B cell (primary cell): ENCODE data around the gene KCNAB3. TPM values are rescaled to one million over a fixed set of nuclear protein-coding genes. Genes with fewer than 3 reads are reported as not detected.
A peak's percentile ranks its signal among the peaks of the same experiment; 100 is the strongest.

Source experiments
- ATAC-seq: fragments of 200-7000 bp; cut with Tn5 transposase; one replicate; pipeline ENCODE4 v1.10.0; 2021; ENCODE audit warnings: low read depth, mild to moderate bottlenecking, moderate number of reproducible peaks, moderate library complexity
- CTCF ChIA-PET: fragments of 350-600 bp; sonication (Branson Sonifier 250); formaldehyde crosslinking; loops from one replicate; lab custom pipeline; 2021; ENCODE audit warnings: antibody characterized with exemption, inconsistent platforms; lab: Charles Lee
- POLR2A ChIA-PET: fragments of 350-600 bp; sonication (Branson Sonifier 250); formaldehyde crosslinking; loops from one replicate; lab custom pipeline; 2021; ENCODE audit warnings: antibody characterized with exemption; lab: Charles Lee
- DNase-seq: peaks from one replicate; pipeline ENCODE4 v3.0.0; 2013
- H2AFZ ChIP-seq: 2 replicates; pipeline ENCODE4 v1.6.1; 2012; ENCODE audit warnings: mild to moderate bottlenecking, low read depth, low read length; ENCODE audit not compliant: insufficient read depth, poor library complexity, severe bottlenecking
- H3K27ac ChIP-seq, 2 donors: 1 replicate in 1 of 2; 2 replicates in 1 of 2; pipeline ENCODE4 v1.5.1; 2012 to 2013; ENCODE audit warnings: low read length in 2 of 2, mild to moderate bottlenecking in 2 of 2, moderate library complexity in 1 of 2
- H3K27me3 ChIP-seq, 4 experiments: fragments of 200-600 bp in 1 of 4; sonication (generic) in 1 of 4; replicated peaks in 1 of 4; 1 replicate in 2 of 4; 2 replicates in 2 of 4; pipeline versions ENCODE4 v1.6.1 to v1.7.0; 2013 to 2016; ENCODE audit warnings: low read length in 3 of 4, mild to moderate bottlenecking in 2 of 4, mixed read lengths in 1 of 4, moderate library complexity in 1 of 4; ENCODE audit not compliant: insufficient read depth in 4 of 4, control insufficient read depth in 3 of 4; ENCODE audit errors: control extremely low read depth in 1 of 4
- H3K36me3 ChIP-seq, 2 experiments: replicated peaks in 1 of 2; 1 replicate in 1 of 2; 2 replicates in 1 of 2; pipeline versions ENCODE4 v1.6.1 to v1.7.1; 2013; ENCODE audit warnings: low read length in 1 of 2; ENCODE audit not compliant: insufficient read depth in 2 of 2, control insufficient read depth in 1 of 2; ENCODE audit errors: control extremely low read depth in 1 of 2, extremely low read depth in 1 of 2
- H3K4me1 ChIP-seq, 2 donors: fragments of 200-600 bp in 1 of 2; sonication (generic) in 1 of 2; 1 replicate in 1 of 2; 2 replicates in 1 of 2; pipeline versions ENCODE4 v1.5.1 to v1.6.1; 2013 to 2017; ENCODE audit warnings: low read length in 2 of 2; ENCODE audit not compliant: control insufficient read depth in 2 of 2, insufficient read depth in 2 of 2
- H3K4me2 ChIP-seq: replicated peaks from 2 replicates; pipeline ENCODE3; 2012; ENCODE audit warnings: mild to moderate bottlenecking, low read depth, low read length; ENCODE audit not compliant: poor library complexity, severe bottlenecking
- H3K4me3 ChIP-seq, 5 experiments: fragments of 200-600 bp in 1 of 5; sonication (generic) in 1 of 5; 1 replicate in 3 of 5; 2 replicates in 2 of 5; pipeline versions ENCODE4 v1.5.1 to v1.7.0; 2011 to 2016; ENCODE audit warnings: low read length in 4 of 5, mild to moderate bottlenecking in 4 of 5, low read depth in 2 of 5, control low read depth in 1 of 5, moderate library complexity in 1 of 5; ENCODE audit not compliant: insufficient read depth in 1 of 5; ENCODE audit errors: control extremely low read depth in 1 of 5, extremely low read depth in 1 of 5
- H3K79me2 ChIP-seq: fragments of 200-600 bp; sonication (generic); one replicate; pipeline ENCODE4 v1.6.0; 2016; ENCODE audit warnings: low read length; ENCODE audit not compliant: control insufficient read depth, insufficient read depth
- H3K9ac ChIP-seq: fragments of 200-600 bp; sonication (generic); 2 replicates; pipeline ENCODE4 v1.6.1; 2017; ENCODE audit warnings: mild to moderate bottlenecking, low read length, moderate library complexity
- H3K9me3 ChIP-seq, 3 donors: one replicate each; pipeline versions ENCODE4 v1.6.1 to v1.7.1; 2013; ENCODE audit warnings: low read length in 2 of 3; ENCODE audit not compliant: control insufficient read depth in 2 of 3, insufficient read depth in 1 of 3; ENCODE audit errors: control extremely low read depth in 1 of 3
- H4K20me1 ChIP-seq: 2 replicates; pipeline ENCODE4 v1.6.0; 2012; ENCODE audit warnings: mild to moderate bottlenecking, low read length; ENCODE audit not compliant: insufficient read depth, control insufficient read depth, poor library complexity, severe bottlenecking
- H3K27ac Mint-ChIP-seq: one replicate; pipeline ENCODE4 v1.8.0; 2021; ENCODE audit warnings: mixed read lengths
- H3K27me3 Mint-ChIP-seq: one replicate; pipeline ENCODE4 v1.8.0; 2021; ENCODE audit warnings: mixed read lengths
- H3K4me1 Mint-ChIP-seq: one replicate; pipeline ENCODE4 v1.8.0; 2021; ENCODE audit warnings: mixed read lengths
- H3K4me3 Mint-ChIP-seq: one replicate; pipeline ENCODE4 v1.8.0; 2021; ENCODE audit warnings: mixed read lengths
- H3K9me3 Mint-ChIP-seq: one replicate; pipeline ENCODE4 v1.8.0; 2022; ENCODE audit warnings: mixed read lengths; ENCODE audit not compliant: insufficient read depth
- EZH2 ChIP-seq: IDR thresholded peaks from 2 replicates; pipeline ENCODE4 v1.6.1; 2012; ENCODE audit warnings: borderline replicate concordance, low read depth, mild to moderate bottlenecking, moderate library complexity, low read length; ENCODE audit not compliant: insufficient read depth, poor library complexity, severe bottlenecking
- WGBS: methylation state at CpG from one replicate; pipeline ENCODE4 v1.1.5; 2013; ENCODE audit warnings: missing lambda C conversion rate; ENCODE audit not compliant: insufficient coverage; 5-methylcytosine and 5-hydroxymethylcytosine counted together
- intact Hi-C: fragments of 100-400 bp; cut with micrococcal nuclease; formaldehyde crosslinking; loops from one replicate; pipeline ENCODE4 v1.10.0; 2022
- polyA minus RNA-seq: library from RNA; depleted of rRNA, polyadenylated mRNA; stranded (reverse); fragments of >200 nt; gene quantifications from 2 replicates; pipeline ENCODE4 v1.2.3, GENCODE V29; 2012
- polyA plus RNA-seq: library from polyadenylated mRNA; depleted of rRNA; stranded (reverse); fragments of >200 nt; gene quantifications from 2 replicates; pipeline ENCODE4 v1.2.3, GENCODE V29; 2012
- total RNA-seq, 2 donors: library from RNA; stranded (reverse); fragments of 120-200 nt in 1 of 2; gene quantifications; 1 replicate in 1 of 2; 2 replicates in 1 of 2; pipeline versions ENCODE4 v1.2.3 to v1.2.4, GENCODE V29; 2013 to 2022
- TF ChIP-seq, protein P1 (sequence below): fragments of 200-600 bp; IDR thresholded peaks from one replicate; pipeline ENCODE4 v1.8.0; 2022; ENCODE audit warnings: antibody characterized with exemption, mild to moderate bottlenecking

The KCNAB3 gene
- 11.4 and 15.5 TPM in 2 replicates for total RNA-seq
- 2.4 TPM for total RNA-seq (2013)
- 16.3 and 25.7 TPM in 2 replicates for polyA plus RNA-seq
- 3.9 TPM in 2 replicates for polyA minus RNA-seq

DNA sequence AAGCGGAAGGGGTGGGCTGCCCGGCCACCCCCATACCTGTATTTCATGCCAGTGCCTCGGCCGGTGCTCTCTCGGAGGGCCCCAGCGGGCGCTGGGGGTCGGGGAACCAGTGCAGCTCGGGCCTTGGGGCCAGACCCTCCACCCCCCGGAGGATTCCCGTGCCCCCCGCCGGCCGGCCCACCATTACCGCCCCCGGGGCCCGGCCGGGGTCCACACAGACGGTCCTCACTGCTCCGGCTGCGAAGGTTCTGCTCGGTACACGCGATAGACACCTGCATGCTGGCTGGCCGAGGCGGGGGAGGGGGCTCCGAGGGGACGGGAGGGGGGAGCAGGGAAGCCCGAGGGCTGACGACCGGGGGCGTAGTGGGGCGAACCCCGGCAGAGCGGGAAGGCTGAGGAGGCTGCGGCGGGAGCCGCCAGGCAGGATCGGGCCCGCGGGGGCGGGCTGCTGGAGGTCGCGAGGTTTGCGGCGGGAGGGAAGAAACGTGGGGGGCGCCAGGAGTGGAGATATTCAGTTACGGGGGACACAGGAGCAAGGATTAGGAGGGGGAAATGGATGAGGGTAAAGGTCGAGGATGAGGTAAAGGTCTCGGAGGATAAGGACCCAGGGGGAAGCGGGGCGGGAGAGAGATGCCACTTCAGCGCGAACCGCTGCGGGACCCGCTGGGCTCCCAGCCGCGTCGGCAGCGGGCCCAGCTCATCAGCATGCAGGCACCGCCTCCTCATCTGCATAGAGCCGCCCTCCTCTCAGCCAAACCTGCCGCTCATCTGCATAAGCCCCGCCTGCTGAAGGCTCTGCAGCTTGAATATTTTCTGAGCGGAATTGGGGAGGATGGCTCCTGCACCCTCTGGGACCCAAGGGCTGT, at the start of gene KCNAB3:
Gene KCNAB3 (minus strand): TSS at position 699 of the 866 bp plus-strand sequence. CDS start 421 bp downstream, at position 278.
- POLR2A ChIA-PET = interaction anchor here (0.6 to 1.1 kb wide), 2 partner anchors 11 to 12 kb away, joined by 5 read pairs; no protein-coding TSS in a partner anchor
- H3K27me3 ChIP-seq = no peaks in the 10 kb centered on the region
- TF ChIP-seq, protein P1, sequence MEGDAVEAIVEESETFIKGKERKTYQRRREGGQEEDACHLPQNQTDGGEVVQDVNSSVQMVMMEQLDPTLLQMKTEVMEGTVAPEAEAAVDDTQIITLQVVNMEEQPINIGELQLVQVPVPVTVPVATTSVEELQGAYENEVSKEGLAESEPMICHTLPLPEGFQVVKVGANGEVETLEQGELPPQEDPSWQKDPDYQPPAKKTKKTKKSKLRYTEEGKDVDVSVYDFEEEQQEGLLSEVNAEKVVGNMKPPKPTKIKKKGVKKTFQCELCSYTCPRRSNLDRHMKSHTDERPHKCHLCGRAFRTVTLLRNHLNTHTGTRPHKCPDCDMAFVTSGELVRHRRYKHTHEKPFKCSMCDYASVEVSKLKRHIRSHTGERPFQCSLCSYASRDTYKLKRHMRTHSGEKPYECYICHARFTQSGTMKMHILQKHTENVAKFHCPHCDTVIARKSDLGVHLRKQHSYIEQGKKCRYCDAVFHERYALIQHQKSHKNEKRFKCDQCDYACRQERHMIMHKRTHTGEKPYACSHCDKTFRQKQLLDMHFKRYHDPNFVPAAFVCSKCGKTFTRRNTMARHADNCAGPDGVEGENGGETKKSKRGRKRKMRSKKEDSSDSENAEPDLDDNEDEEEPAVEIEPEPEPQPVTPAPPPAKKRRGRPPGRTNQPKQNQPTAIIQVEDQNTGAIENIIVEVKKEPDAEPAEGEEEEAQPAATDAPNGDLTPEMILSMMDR = no peak
- TF ChIP-seq EZH2 = no peak
- H2AFZ ChIP-seq = no peak within 1 kb of the TSS
- H3K4me3 ChIP-seq = no peak within 1 kb of the TSS
- H3K9me3 ChIP-seq = no peaks in the 10 kb centered on the region
- peaks cover 44% of the 10 kb centered on the region for H3K4me1 Mint-ChIP-seq
- no peaks in the 10 kb centered on the region for H3K27me3 Mint-ChIP-seq
- H3K4me3 Mint-ChIP-seq = peak within 1 kb of the TSS; percentile 95
- peaks cover 18 to 33% of the 10 kb centered on the region in 2 donors for H3K4me1 ChIP-seq
- CTCF ChIA-PET = interaction anchor here (0.8 to 6.6 kb wide), 6 partner anchors 12 to 131 kb away, joined by 3 to 48 read pairs (median 3); partner anchors contain the start of gene RNF227
- intact Hi-C loops = loop anchor here (5.0 kb wide), 2 partner anchors 128 to 453 kb away; partner anchors contain the start of gene RPL26
- no peak within 1 kb of the TSS for H3K9ac ChIP-seq
- H3K4me2 ChIP-seq = peak within 1 kb of the TSS; percentile 99
- H3K36me3 ChIP-seq = peaks cover 0 to 7% of the 10 kb centered on the region in 2 experiments
- ATAC-seq (no peak), DNase-seq (peak; percentile 55)
- WGBS = 73% methylated on average over 66 of the region's 67 CpGs
- peak within 1 kb of the TSS; percentile 37 for H3K27ac Mint-ChIP-seq
- H4K20me1 ChIP-seq = peaks cover 4% of the 10 kb centered on the region
- H3K9me3 Mint-ChIP-seq = no peaks in the 10 kb centered on the region
- peaks cover 33% of the 10 kb centered on the region for H3K79me2 ChIP-seq
- no peak within 1 kb of the TSS for H3K27ac ChIP-seq

DNA sequence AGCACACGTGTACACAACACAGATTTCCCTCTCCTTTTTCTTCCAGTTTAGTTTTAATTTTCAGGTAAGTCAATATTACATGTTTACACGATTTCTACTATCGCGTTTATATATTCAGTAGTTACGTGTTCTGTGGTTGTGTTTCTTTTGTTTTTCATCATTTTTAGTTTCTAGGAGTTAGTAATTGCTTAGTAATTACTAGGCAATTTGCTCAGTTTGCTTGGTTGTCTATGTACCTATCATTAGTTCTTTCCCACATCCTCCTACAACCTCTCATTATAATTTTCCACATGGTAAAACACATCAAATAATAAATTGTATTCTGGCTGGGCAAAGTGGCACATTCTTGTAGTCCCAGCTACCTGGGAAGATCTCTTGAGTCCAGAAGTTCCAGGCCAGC, 48.1 kb upstream of the KCNAB3 start:
- Histone ChIP-seq H3K79me2 (no peaks in the 10 kb centered on the region), H3K27ac (no peak overlapping the region), H3K4me3 (no peak overlapping the region), H3K4me1 (no peaks in the 10 kb centered on the region), H3K27me3 (no peaks in the 10 kb centered on the region), H3K4me2 (no peak overlapping the region), H3K9me3 (peaks cover 2 to 25% (median 21%) of the 10 kb centered on the region in 3 donors), H3K9ac (no peak overlapping the region), H4K20me1 (no peaks in the 10 kb centered on the region), H2AFZ (no peak overlapping the region), H3K36me3 (no peaks in the 10 kb centered on the region)
- no peak overlapping the region for H3K4me3 Mint-ChIP-seq
- DNase-seq (no peak), ATAC-seq (no peak)
- ChIA-PET POLR2A (interaction anchor here (0.7 to 1.0 kb wide), 2 partner anchors 65 to 1105 kb away, joined by 3 to 5 read pairs; no protein-coding TSS in a partner anchor), CTCF (interaction anchor here (1.4 kb wide), 1 partner anchor 11 kb away, joined by 6 read pairs; no protein-coding TSS in a partner anchor)
- WGBS = no CpG with 5 or more reads among the region's 5 CpGs
- peaks cover 31% of the 10 kb centered on the region for H3K27me3 Mint-ChIP-seq
- no peak overlapping the region for H3K27ac Mint-ChIP-seq
- H3K9me3 Mint-ChIP-seq = peaks cover 6% of the 10 kb centered on the region
- TF ChIP-seq, protein P1 = no peak
- no peak for TF ChIP-seq EZH2
- H3K4me1 Mint-ChIP-seq = no peaks in the 10 kb centered on the region
- intact Hi-C loops = no loop called here
